Left forelimb (tissue), 1 donor: ENCODE measurements around the gene LMOD1.
"Not testable (repeated sequence)": the region's sequence is repeated elsewhere in the genome, so short reads cannot be mapped to it uniquely, and the experiment has no call there.

ENCODE experiments used
- DNase-seq: peaks from one replicate; pipeline ENCODE4 v3.0.0-alpha.2; 2018; ENCODE audit warnings: low spot score

LMOD1 gene

DNA sequence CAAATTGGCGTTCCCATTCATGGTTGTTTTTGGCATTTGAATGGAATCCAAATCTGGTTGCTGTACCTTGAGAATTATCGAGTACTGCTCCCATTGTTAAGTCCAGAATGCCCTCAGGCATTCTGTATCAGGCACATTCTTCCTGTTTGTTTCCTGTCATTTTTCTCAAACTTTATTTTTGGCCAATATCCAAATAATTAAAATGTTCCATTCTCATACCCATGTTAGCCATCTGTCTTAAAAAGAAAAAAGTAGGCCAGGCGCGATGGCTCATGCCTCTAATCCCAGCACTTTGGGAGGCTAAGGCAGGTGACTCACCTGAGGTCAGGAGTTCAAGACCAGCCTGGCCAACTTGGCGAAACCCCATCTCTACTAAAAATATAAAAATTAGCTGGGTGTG is 86.9 kb downstream of the LMOD1 start:
- DNase-seq: no peak

DNA sequence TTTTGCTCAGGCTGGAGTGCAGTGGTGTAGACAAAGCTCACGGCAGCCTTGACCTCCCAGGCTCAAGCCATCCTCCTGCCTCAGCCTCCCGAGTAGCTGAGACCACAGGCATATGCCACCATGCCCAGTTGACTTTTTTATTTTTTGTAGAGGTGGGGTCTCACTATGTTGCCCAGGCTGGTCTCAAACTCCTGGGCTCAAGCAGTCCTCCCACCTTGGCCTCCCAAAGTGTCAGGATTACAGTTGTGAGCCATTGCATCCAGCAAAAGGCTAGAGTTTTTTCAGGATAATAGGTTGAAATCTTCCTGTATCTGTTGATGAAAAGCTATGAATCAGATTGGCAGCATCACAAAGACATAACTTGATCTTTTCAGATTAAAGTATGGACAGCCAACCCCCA is 89.6 kb downstream of the LMOD1 start:
- DNase-seq: not testable (repeated sequence)

DNA sequence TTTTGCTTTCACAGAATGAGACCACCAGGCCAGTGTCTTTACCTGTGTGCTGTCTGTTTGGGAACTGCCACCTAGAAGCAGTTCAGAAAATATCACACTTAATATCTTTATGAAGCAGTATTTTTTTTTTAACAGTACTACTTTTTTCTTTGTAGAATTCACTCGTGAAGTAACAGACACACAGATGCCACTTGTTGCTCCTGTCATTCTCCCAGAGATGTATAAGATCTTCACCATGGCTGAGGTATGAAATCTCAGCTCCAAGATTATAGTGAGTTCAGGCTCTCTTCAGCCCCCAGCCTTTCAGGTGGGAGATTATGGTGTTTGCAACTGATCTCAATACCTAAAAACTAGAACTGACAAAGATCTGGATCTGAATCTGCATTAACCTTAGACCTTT is 94.4 kb downstream of the LMOD1 start:
- no peak for DNase-seq

GRCh38 chr1:201850053-201850397 is 96.3 kb downstream of the LMOD1 start:
- DNase-seq: no peak

DNA sequence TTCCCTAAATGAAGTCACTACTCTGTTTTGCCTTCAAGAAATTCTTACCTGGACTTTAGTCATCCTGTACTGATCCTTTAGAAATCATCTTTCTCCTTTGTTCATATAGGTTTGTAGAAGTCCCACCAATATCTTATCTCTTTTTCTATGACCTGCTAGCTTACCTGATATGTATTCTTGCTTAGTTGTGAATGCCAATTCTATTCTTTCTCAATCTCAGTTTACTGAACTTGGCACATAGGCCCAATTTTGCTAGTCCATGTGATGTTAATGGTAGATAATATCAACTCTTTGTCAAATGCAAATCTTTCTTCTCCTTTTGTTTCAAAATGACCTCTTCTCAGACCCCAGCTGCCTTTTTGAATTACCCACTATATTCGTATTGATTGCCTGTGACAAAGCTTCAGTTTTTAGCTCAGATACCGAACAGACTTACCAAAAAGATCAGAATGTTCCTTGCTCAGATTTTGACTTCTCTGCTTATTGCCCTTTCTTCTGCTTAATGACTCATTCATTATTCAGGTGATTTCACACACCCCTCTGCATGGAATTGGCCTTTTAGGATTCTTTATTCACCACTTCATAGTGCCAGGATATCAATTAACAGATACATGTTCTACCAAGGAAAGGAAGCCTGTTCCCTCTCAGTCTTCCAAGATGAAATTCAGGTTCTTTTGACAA is 96.8 kb downstream of the LMOD1 start:
- no peak for DNase-seq

DNA sequence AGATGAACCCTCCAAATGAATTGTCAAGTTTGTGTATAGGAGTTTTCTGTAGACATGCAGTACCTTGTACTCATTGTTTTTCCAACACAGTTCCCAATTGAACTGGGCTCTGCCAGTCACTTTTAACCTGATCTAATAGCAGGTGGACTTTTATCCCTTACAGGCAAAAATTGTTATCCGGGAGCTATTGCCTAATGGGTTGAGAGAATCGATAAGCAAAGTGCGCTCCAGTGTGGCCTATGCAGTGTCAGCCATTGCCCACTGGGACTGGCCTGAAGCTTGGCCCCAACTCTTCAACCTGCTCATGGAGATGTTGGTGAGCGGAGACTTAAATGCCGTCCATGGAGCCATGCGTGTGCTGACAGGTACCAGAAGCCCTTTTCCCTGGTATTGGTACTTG is 98.1 kb downstream of the LMOD1 start:
- DNase-seq: no peak

DNA sequence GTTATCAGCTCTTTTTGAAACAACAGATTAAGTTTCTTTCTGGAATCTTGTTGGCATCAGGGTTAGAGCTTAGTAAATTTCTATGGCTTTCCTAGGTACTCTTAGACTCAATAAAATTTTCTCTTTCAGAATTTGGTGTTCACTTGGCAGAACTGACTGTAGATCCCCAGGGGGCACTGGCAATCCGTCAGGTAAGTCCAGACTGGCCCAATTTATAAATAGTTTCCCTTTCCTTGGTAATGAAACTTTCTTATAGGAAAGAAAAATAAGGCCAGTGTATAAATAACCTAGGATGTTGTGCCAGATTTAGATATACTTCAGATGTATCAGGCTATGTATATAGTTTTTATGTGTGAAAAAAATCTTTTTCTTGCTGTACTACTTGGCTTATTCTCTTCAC is 99.2 kb downstream of the LMOD1 start:
- no peak for DNase-seq
